ENCODE results near the gene HOXD3.

- TF ChIP-seq CTCF (IDR thresholded peaks at IDR 0.05): peak in 1 of 6 experiments; percentile 2
- no peak for TF ChIP-seq EP300 (IDR thresholded peaks at IDR 0.05)
- no peak for TF ChIP-seq POLR2AphosphoS5 (IDR thresholded peaks at IDR 0.05)
- no peak for TF ChIP-seq POLR2A (IDR thresholded peaks at IDR 0.05)
These were observed 15.1 kb downstream of the HOXD3 start for GRCh38 chr2:176172007-176172894.

Data from upper lobe of left lung (tissue), 4 donors.